Cardiac septum (tissue), 1 donor: ENCODE measurements around the gene RASA1. TPM values are rescaled to one million over a fixed set of nuclear protein-coding genes. Genes with fewer than 3 reads are reported as not detected.
A peak's percentile ranks its signal among the peaks of the same experiment; 100 is the strongest.
"Not testable (repeated sequence)": the region's sequence is repeated elsewhere in the genome, so short reads cannot be mapped to it uniquely, and the experiment has no call there.

Experiments used
- DNase-seq: peaks from one replicate; pipeline ENCODE4 v3.0.0-alpha.2; 2020; ENCODE audit warnings: low spot score
- intact Hi-C: fragments of 100-400 bp; cut with DNase I; formaldehyde crosslinking; loops from one replicate; pipeline ENCODE4 v1.14.0; 2022
- long read RNA-seq: library from polyadenylated mRNA; unstranded; transcript quantifications from one replicate; pipeline ENCODE4 v2.0.0, GENCODE V29; 2021
- total RNA-seq: library from RNA; stranded (reverse); fragmentation: NEBNext Ultra II Directional; extraction: Animal tissue kit (Norgen Biotek cat#: 25700); gene quantifications from one replicate; pipeline ENCODE4 v1.2.1, GENCODE V29; 2021
- donor health status: DM: no; HTN: no; CAD: no.

RASA1 gene
- 19.2 TPM for total RNA-seq
- long read RNA-seq, transcript RASA1-201 (25 exons, 3,752 nt) = major isoform, 6 of 13 reads
- long read RNA-seq, partial matches to known transcripts = 2 of 13 reads
- long read RNA-seq, other reads (novel, unspliced or antisense) = 5 of 13 reads

- intact Hi-C loops = loop anchor here (1.0 to 5.0 kb wide), 2 partner anchors 145 to 650 kb away; partner anchors contain the start of genes CCNH and COX7C
- peak; percentile 99 for DNase-seq
These were observed at the start of gene RASA1 for GRCh38 chr5:87267574-87268125. TSS of gene RASA1 (plus strand) at chr5:87267883. CDS start at chr5:87268452, 569 bp downstream.

GRCh38 chr5:87229780-87230179 is 37.9 kb upstream of the RASA1 start:
- intact Hi-C loops = no loop called here
- DNase-seq = no peak

- no peak for DNase-seq
- intact Hi-C loops = no loop called here
These were observed 36.5 kb upstream of the RASA1 start for GRCh38 chr5:87231037-87231808.

GRCh38 chr5:87233143-87233542 is 34.5 kb upstream of the RASA1 start:
- intact Hi-C loops = no loop called here
- DNase-seq = no peak

- intact Hi-C loops = no loop called here
- no peak for DNase-seq
These were observed 26.1 kb upstream of the RASA1 start for GRCh38 chr5:87241555-87241954.

- DNase-seq = no peak
- intact Hi-C loops = no loop called here
These were observed 25.4 kb upstream of the RASA1 start for GRCh38 chr5:87242242-87242641.

GRCh38 chr5:87243161-87243844 is 24.4 kb upstream of the RASA1 start:
- intact Hi-C loops = no loop called here
- DNase-seq = no peak

- intact Hi-C loops = no loop called here
- DNase-seq = no peak
These were observed 22.2 kb upstream of the RASA1 start for GRCh38 chr5:87245451-87245850.

- DNase-seq = no peak
- intact Hi-C loops = no loop called here
These were observed 21.6 kb upstream of the RASA1 start for GRCh38 chr5:87246061-87246460.

- intact Hi-C loops = no loop called here
- no peak for DNase-seq
These were observed 15.4 kb upstream of the RASA1 start for GRCh38 chr5:87252283-87252605.

- no peak for DNase-seq
- intact Hi-C loops = no loop called here
These were observed 13.6 kb upstream of the RASA1 start for GRCh38 chr5:87254035-87254434.

- intact Hi-C loops = no loop called here
- DNase-seq = no peak
These were observed 9.2 kb upstream of the RASA1 start for GRCh38 chr5:87258507-87258906.

GRCh38 chr5:87260604-87261192 is 7.0 kb upstream of the RASA1 start:
- intact Hi-C loops = no loop called here

GRCh38 chr5:87263498-87263897 is 4.2 kb upstream of the RASA1 start:
- intact Hi-C loops = no loop called here
- no peak for DNase-seq

More at GRCh38 chr5:87260604-87261192, 7.0 kb upstream of the RASA1 start:
- no peak for DNase-seq

GRCh38 chr5:87266914-87267573 is 639 bp upstream of the RASA1 start:
- DNase-seq = no peak
- intact Hi-C loops = loop anchor here (1.0 to 5.0 kb wide), 2 partner anchors 145 to 650 kb away; partner anchors contain the start of genes CCNH and COX7C

- intact Hi-C loops = loop anchor here (5.0 kb wide), 1 partner anchor 651 kb away; the partner anchor contains the start of gene COX7C
- peak; percentile 87 for DNase-seq
These were observed 665 bp downstream of the RASA1 start for GRCh38 chr5:87268126-87268969.

- intact Hi-C loops = loop anchor here (5.0 kb wide), 1 partner anchor 652 kb away; the partner anchor contains the start of gene COX7C
- no peak for DNase-seq
These were observed 1.3 kb downstream of the RASA1 start for GRCh38 chr5:87268970-87269377.

- DNase-seq, intact Hi-C loops: not testable (repeated sequence)
These were observed 3.2 kb downstream of the RASA1 start for GRCh38 chr5:87270888-87271287.

GRCh38 chr5:87276655-87277054 is 9.0 kb downstream of the RASA1 start:
- no peak for DNase-seq
- intact Hi-C loops = no loop called here
